Liver (tissue), 9 donors: ENCODE data around the gene ABHD10. TPM values are rescaled to one million over a fixed set of nuclear protein-coding genes. Genes with fewer than 3 reads are reported as not detected.

ENCODE experiments used
- DNase-seq: peaks from one replicate; pipeline ENCODE4 v3.0.0-alpha.2; 2017; ENCODE audit warnings: low spot score
- H3K27ac ChIP-seq, 2 donors: one replicate each; pipeline ENCODE4 v1.7.0; 2013; ENCODE audit warnings: inconsistent platforms in 2 of 2, low read length in 2 of 2, control low read depth in 1 of 2, low read depth in 1 of 2, mild to moderate bottlenecking in 1 of 2
- H3K27me3 ChIP-seq, 4 donors: one replicate each; pipeline versions ENCODE4 v1.6.1 to v1.7.0; 2013; ENCODE audit warnings: low read length in 3 of 4, inconsistent platforms in 1 of 4, mild to moderate bottlenecking in 1 of 4, moderate library complexity in 1 of 4; ENCODE audit not compliant: control insufficient read depth in 4 of 4, insufficient read depth in 4 of 4
- H3K36me3 ChIP-seq, 4 donors: one replicate each; pipeline versions ENCODE4 v1.6.1 to v1.7.0; 2013; ENCODE audit warnings: low read length in 3 of 4, mild to moderate bottlenecking in 3 of 4, low read depth in 1 of 4, moderate library complexity in 1 of 4; ENCODE audit not compliant: control insufficient read depth in 4 of 4, insufficient read depth in 3 of 4
- H3K4me1 ChIP-seq, 4 donors: one replicate each; pipeline versions ENCODE4 v1.6.1 to v1.7.0; 2013; ENCODE audit warnings: low read length in 3 of 4, mild to moderate bottlenecking in 3 of 4, moderate library complexity in 1 of 4; ENCODE audit not compliant: control insufficient read depth in 4 of 4, insufficient read depth in 4 of 4
- H3K4me3 ChIP-seq, 3 donors: one replicate each; pipeline versions ENCODE4 v1.6.1 to v1.7.0; 2013; ENCODE audit warnings: low read length in 3 of 3, control low read depth in 1 of 3, low read depth in 1 of 3, mild to moderate bottlenecking in 1 of 3
- H3K9ac ChIP-seq, 2 donors: one replicate each; pipeline ENCODE4 v1.7.0; 2013; ENCODE audit warnings: low read length in 2 of 2, mild to moderate bottlenecking in 2 of 2, moderate library complexity in 2 of 2, control low read depth in 1 of 2, low read depth in 1 of 2
- H3K9me3 ChIP-seq, 4 donors: one replicate each; pipeline versions ENCODE4 v1.6.1 to v1.7.0; 2013; ENCODE audit warnings: low read length in 3 of 4; ENCODE audit not compliant: control insufficient read depth in 4 of 4
- ATF3 ChIP-seq: IDR thresholded peaks from 2 replicates; pipeline ENCODE4 v1.6.1; 2016; ENCODE audit warnings: antibody characterized with exemption
- EGR1 ChIP-seq, 2 donors: IDR thresholded peaks; 2 replicates each; pipeline ENCODE4 v1.6.1; 2016 to 2018; ENCODE audit warnings: antibody characterized with exemption in 2 of 2, low read depth in 2 of 2
- GABPA ChIP-seq, 2 donors: IDR thresholded peaks in 1 of 2; conservative IDR thresholded peaks in 1 of 2; 2 replicates each; pipeline ENCODE4 v1.6.1; 2016; ENCODE audit warnings: antibody characterized with exemption in 2 of 2, mild to moderate bottlenecking in 1 of 2, moderate library complexity in 1 of 2
- HNF4A ChIP-seq, 2 donors: conservative IDR thresholded peaks; 2 replicates each; pipeline ENCODE4 v1.6.1; 2016; ENCODE audit warnings: antibody characterized with exemption in 2 of 2, mild to moderate bottlenecking in 2 of 2
- HNF4G ChIP-seq: IDR thresholded peaks from 2 replicates; pipeline ENCODE4 v1.6.1; 2016; ENCODE audit warnings: antibody characterized with exemption
- RAD21 ChIP-seq, 2 donors: IDR thresholded peaks; 2 replicates each; pipeline ENCODE4 v1.6.1; 2016; ENCODE audit warnings: antibody characterized with exemption in 2 of 2, mild to moderate bottlenecking in 2 of 2
- REST ChIP-seq: IDR thresholded peaks from 2 replicates; pipeline ENCODE4 v1.6.1; 2016; ENCODE audit warnings: antibody characterized with exemption, mild to moderate bottlenecking
- TAF1 ChIP-seq: conservative IDR thresholded peaks from 2 replicates; pipeline ENCODE4 v1.6.1; 2016; ENCODE audit warnings: antibody characterized with exemption, mild to moderate bottlenecking
- YY1 ChIP-seq: IDR thresholded peaks from 2 replicates; pipeline ENCODE4 v1.6.1; 2016; ENCODE audit warnings: antibody characterized with exemption, mild to moderate bottlenecking
- ZBTB33 ChIP-seq: IDR thresholded peaks from 2 replicates; pipeline ENCODE4 v1.6.1; 2016; ENCODE audit warnings: antibody characterized with exemption
- WGBS: extraction: QIAGEN DNeasy Blood & Tissue Kit; methylation state at CpG from one replicate; pipeline ENCODE4 v1.1.7; 2013; 5-methylcytosine and 5-hydroxymethylcytosine counted together
- polyA plus RNA-seq, 2 donors: library from polyadenylated mRNA; stranded (reverse) in 1 of 2; unstranded in 1 of 2; fragments of 200-250 nt in 1 of 2; fragments of >200 nt in 1 of 2; fragmentation: Nextera tagmentation in 1 of 2; extraction: Ambion mirVana in 1 of 2; gene quantifications; one replicate each; pipeline versions ENCODE4 v1.2.1 to v1.2.3, GENCODE V29; 2013 to 2015
- total RNA-seq, 2 donors: library from RNA; depleted of rRNA; stranded (reverse); fragments of >200 nt; gene quantifications; one replicate each; pipeline ENCODE4 v1.2.3, GENCODE V29; 2014
- donor health status: healthy.
- donor health status: healthy.
- donor health status: healthy.
- donor health status: healthy.
- donor health status: healthy.

Gene ABHD10
- total and polyA plus RNA-seq, 4 donors = 15.1 to 22.1 (median 18.9) TPM

GRCh38 chr3:112005091-112005672 is 26.4 kb downstream of the ABHD10 start:
- Histone ChIP-seq H3K27ac (no peak overlapping the region), H3K9ac (no peak overlapping the region), H3K9me3 (no peaks in the 10 kb centered on the region), H3K36me3 (no peaks in the 10 kb centered on the region), H3K27me3 (peaks cover 0 to 2% (median 0%) of the 10 kb centered on the region in 4 donors), H3K4me1 (peaks cover 2 to 17% (median 11%) of the 10 kb centered on the region in 4 donors), H3K4me3 (no peak overlapping the region)
- TF ChIP-seq YY1 (no peak), ATF3 (no peak), GABPA (IDR thresholded peaks at IDR 0.05 in 1 of 2, conservative IDR thresholded peaks at IDR 0.05 in 1 of 2) (no peak)
- WGBS = 67% methylated on average over 4 of the region's 4 CpGs
- DNase-seq = no peak

- Histone ChIP-seq H3K4me1 (peaks cover 2 to 17% (median 11%) of the 10 kb centered on the region in 4 donors), H3K27me3 (no peaks in the 10 kb centered on the region), H3K9me3 (no peaks in the 10 kb centered on the region), H3K4me3 (no peak overlapping the region), H3K9ac (no peak overlapping the region), H3K36me3 (no peaks in the 10 kb centered on the region), H3K27ac (no peak overlapping the region)
- DNase-seq = no peak
- WGBS = 30% methylated on average over 1 of the region's 1 CpG
- TF ChIP-seq EGR1 (IDR thresholded peaks at IDR 0.05; ENCODE audit: low read depth in 2 of 2) (no peak), ZBTB33 (no peak), REST (no peak), HNF4G (no peak), RAD21 (IDR thresholded peaks at IDR 0.05) (no peak), TAF1 (no peak)
These were observed 28.8 kb downstream of the ABHD10 start for GRCh38 chr3:112007633-112008032.

GRCh38 chr3:112009670-112010069 is 30.8 kb downstream of the ABHD10 start:
- H3K4me1 ChIP-seq = peaks cover 2 to 20% (median 11%) of the 10 kb centered on the region in 4 donors
- TF ChIP-seq HNF4G = no peak
- no peak for TF ChIP-seq HNF4A (conservative IDR thresholded peaks at IDR 0.05)
- H3K9me3 ChIP-seq = no peaks in the 10 kb centered on the region
- no peaks in the 10 kb centered on the region for H3K36me3 ChIP-seq
- no peak overlapping the region for H3K27ac ChIP-seq
- H3K9ac ChIP-seq = no peak overlapping the region
- DNase-seq = no peak
- no peak overlapping the region for H3K4me3 ChIP-seq
- 92% methylated on average over 2 of the region's 2 CpGs for WGBS
- no peaks in the 10 kb centered on the region for H3K27me3 ChIP-seq
